NT2/D1 (cell line): Measurements from ENCODE around the gene ASAP3.

Experiments used
- SUZ12 ChIP-seq: IDR thresholded peaks from 2 replicates; pipeline ENCODE4 v1.6.1; 2011; ENCODE audit not compliant: insufficient read length, insufficient read depth; ENCODE audit errors: extremely low read depth
- YY1 ChIP-seq: IDR thresholded peaks from 2 replicates; pipeline ENCODE4 v1.6.1; 2011; ENCODE audit not compliant: insufficient read length, insufficient read depth

DNA sequence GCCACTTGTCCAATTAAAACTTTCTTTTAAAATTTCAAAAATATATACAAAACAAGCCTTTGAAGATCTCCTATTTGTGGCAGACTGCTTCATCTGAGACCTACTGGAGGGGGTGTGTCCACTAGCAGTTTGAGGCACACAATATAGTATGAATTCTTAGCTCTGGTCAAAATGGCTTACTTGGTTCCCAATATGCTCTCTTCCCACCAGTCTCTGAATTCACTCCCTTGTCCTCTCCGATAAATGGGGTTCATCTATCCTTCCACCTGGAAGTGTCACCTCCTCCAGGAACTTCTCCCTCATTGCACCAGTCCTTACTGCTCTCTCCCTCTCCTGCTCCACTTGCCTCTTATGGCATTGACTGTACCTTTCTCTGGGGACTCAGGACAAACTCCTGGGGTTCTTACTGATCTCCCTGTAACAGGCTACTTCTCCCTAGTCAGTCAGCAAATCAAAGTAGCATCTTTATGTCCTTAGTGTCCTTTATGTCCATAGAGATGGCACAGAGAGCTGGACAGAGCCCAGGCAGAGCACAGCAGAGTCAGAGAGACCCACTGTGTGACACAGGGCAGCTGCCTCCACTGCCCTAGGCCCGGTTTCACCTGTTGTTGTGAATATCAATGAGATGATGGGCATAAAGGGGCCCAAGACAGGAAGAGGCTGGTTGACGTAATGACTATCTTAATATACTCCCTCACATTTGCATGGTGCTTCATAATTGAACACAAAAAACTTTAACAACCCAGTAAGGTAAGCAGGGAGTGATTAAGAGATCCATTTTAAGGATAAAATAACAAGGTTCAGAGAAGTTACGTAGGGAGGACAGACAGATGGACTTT is 3.6 kb downstream of the ASAP3 start:
- no peak for TF ChIP-seq SUZ12
- TF ChIP-seq YY1 = no peak
